Activated CD4-positive, alpha-beta T cell treated with anti-CD3 and anti-CD28 coated beads, Interleukin-2, amount 10 ng/mL, durations not matched to agents 24 days and 14 days (primary cell): ENCODE results near the gene TEAD1. TPM values are rescaled to one million over a fixed set of nuclear protein-coding genes. Genes with fewer than 3 reads are reported as not detected.

ENCODE experiments used
- DNase-seq: peaks from one replicate; pipeline ENCODE4 v3.0.0; 2022
- H3K27ac Mint-ChIP-seq: one replicate; pipeline ENCODE4 v1.8.0; 2022; ENCODE audit warnings: mild to moderate bottlenecking, mixed read lengths
- H3K27me3 Mint-ChIP-seq: one replicate; pipeline ENCODE4 v1.8.0; 2022; ENCODE audit warnings: mixed read lengths
- H3K36me3 Mint-ChIP-seq: one replicate; pipeline ENCODE4 v1.8.0; 2022; ENCODE audit warnings: low read depth, mild to moderate bottlenecking, mixed read lengths
- H3K4me1 Mint-ChIP-seq: one replicate; pipeline ENCODE4 v1.8.0; 2021; ENCODE audit warnings: mixed read lengths
- H3K4me3 Mint-ChIP-seq: one replicate; pipeline ENCODE4 v1.8.0; 2022; ENCODE audit warnings: mild to moderate bottlenecking, moderate library complexity, mixed read lengths
- H3K9me3 Mint-ChIP-seq: one replicate; pipeline ENCODE4 v1.8.0; 2021; ENCODE audit warnings: mixed read lengths
- intact Hi-C: fragments of 100-400 bp; cut with micrococcal nuclease; formaldehyde crosslinking; loops from one replicate; pipeline ENCODE4 v1.15.1; 2023
- total RNA-seq: library from RNA; stranded (reverse); gene quantifications from 2 replicates; pipeline ENCODE4 v1.2.3, GENCODE V29; 2022

Gene TEAD1
- total RNA-seq, 1 donor from 2014 or later, result 0.49 TPM

GRCh38 chr11:12684816-12685215 lies 10.6 kb downstream of the TEAD1 start:
- H3K4me1 Mint-ChIP-seq, result peaks cover 6% of the 10 kb centered on the region
- H3K4me3 Mint-ChIP-seq, result no peak overlapping the region
- no peak for DNase-seq
- no peaks in the 10 kb centered on the region for H3K36me3 Mint-ChIP-seq
- H3K27ac Mint-ChIP-seq, result no peak overlapping the region
- no peaks in the 10 kb centered on the region for H3K9me3 Mint-ChIP-seq
- H3K27me3 Mint-ChIP-seq, result peaks cover 81% of the 10 kb centered on the region
- intact Hi-C loops, result no loop called here

- no peaks in the 10 kb centered on the region for H3K36me3 Mint-ChIP-seq
- H3K27ac Mint-ChIP-seq, result no peak overlapping the region
- peaks cover 4% of the 10 kb centered on the region for H3K4me1 Mint-ChIP-seq
- peaks cover 79% of the 10 kb centered on the region for H3K27me3 Mint-ChIP-seq
- no peak overlapping the region for H3K4me3 Mint-ChIP-seq
- no peak for DNase-seq
- intact Hi-C loops, result no loop called here
- H3K9me3 Mint-ChIP-seq, result no peaks in the 10 kb centered on the region
These were observed 11.0 kb downstream of the TEAD1 start for GRCh38 chr11:12685229-12685628.

GRCh38 chr11:12686246-12687060 lies 12.2 kb downstream of the TEAD1 start:
- peaks cover 74% of the 10 kb centered on the region for H3K27me3 Mint-ChIP-seq
- no peak overlapping the region for H3K4me3 Mint-ChIP-seq
- H3K4me1 Mint-ChIP-seq, result peaks cover 2% of the 10 kb centered on the region
- H3K36me3 Mint-ChIP-seq, result no peaks in the 10 kb centered on the region
- intact Hi-C loops, result no loop called here
- no peak overlapping the region for H3K27ac Mint-ChIP-seq
- H3K9me3 Mint-ChIP-seq, result no peaks in the 10 kb centered on the region
- no peak for DNase-seq

- peaks cover 2% of the 10 kb centered on the region for H3K4me1 Mint-ChIP-seq
- H3K9me3 Mint-ChIP-seq, result no peaks in the 10 kb centered on the region
- intact Hi-C loops, result no loop called here
- no peak for DNase-seq
- peaks cover 69% of the 10 kb centered on the region for H3K27me3 Mint-ChIP-seq
- H3K4me3 Mint-ChIP-seq, result no peak overlapping the region
- H3K36me3 Mint-ChIP-seq, result no peaks in the 10 kb centered on the region
- no peak overlapping the region for H3K27ac Mint-ChIP-seq
These were observed 13.0 kb downstream of the TEAD1 start for GRCh38 chr11:12687216-12687623.

GRCh38 chr11:12687740-12688139 lies 13.5 kb downstream of the TEAD1 start:
- Mint-ChIP-seq H3K27ac (no peak overlapping the region), H3K27me3 (peaks cover 66% of the 10 kb centered on the region), H3K9me3 (no peaks in the 10 kb centered on the region), H3K4me1 (peaks cover 2% of the 10 kb centered on the region), H3K4me3 (no peak overlapping the region), H3K36me3 (no peaks in the 10 kb centered on the region)
- intact Hi-C loops, result no loop called here
- no peak for DNase-seq

- Mint-ChIP-seq H3K9me3 (no peaks in the 10 kb centered on the region), H3K4me3 (no peak overlapping the region), H3K4me1 (peaks cover 8% of the 10 kb centered on the region), H3K36me3 (no peaks in the 10 kb centered on the region), H3K27ac (no peak overlapping the region), H3K27me3 (peaks cover 68% of the 10 kb centered on the region)
- intact Hi-C loops, result no loop called here
- no peak for DNase-seq
These were observed 15.0 kb downstream of the TEAD1 start for GRCh38 chr11:12689029-12689755.

- peaks cover 8% of the 10 kb centered on the region for H3K4me1 Mint-ChIP-seq
- no peaks in the 10 kb centered on the region for H3K9me3 Mint-ChIP-seq
- H3K27me3 Mint-ChIP-seq, result peaks cover 67% of the 10 kb centered on the region
- no peak overlapping the region for H3K27ac Mint-ChIP-seq
- no peak overlapping the region for H3K4me3 Mint-ChIP-seq
- DNase-seq, result no peak
- intact Hi-C loops, result no loop called here
- no peaks in the 10 kb centered on the region for H3K36me3 Mint-ChIP-seq
These were observed 16.4 kb downstream of the TEAD1 start for GRCh38 chr11:12690663-12691062.

GRCh38 chr11:12691473-12691872 lies 17.3 kb downstream of the TEAD1 start:
- Mint-ChIP-seq H3K9me3 (no peaks in the 10 kb centered on the region), H3K36me3 (no peaks in the 10 kb centered on the region), H3K4me1 (peaks cover 8% of the 10 kb centered on the region), H3K27ac (no peak overlapping the region), H3K27me3 (peaks cover 70% of the 10 kb centered on the region), H3K4me3 (no peak overlapping the region)
- intact Hi-C loops, result no loop called here
- no peak for DNase-seq

- Mint-ChIP-seq H3K9me3 (no peaks in the 10 kb centered on the region), H3K27me3 (peaks cover 72% of the 10 kb centered on the region), H3K4me1 (peaks cover 8% of the 10 kb centered on the region), H3K36me3 (no peaks in the 10 kb centered on the region), H3K27ac (no peak overlapping the region), H3K4me3 (no peak overlapping the region)
- DNase-seq, result no peak
- intact Hi-C loops, result no loop called here
These were observed 18.2 kb downstream of the TEAD1 start for GRCh38 chr11:12692229-12693075.

- H3K9me3 Mint-ChIP-seq, result no peaks in the 10 kb centered on the region
- H3K36me3 Mint-ChIP-seq, result no peaks in the 10 kb centered on the region
- H3K27ac Mint-ChIP-seq, result no peak overlapping the region
- H3K27me3 Mint-ChIP-seq, result peaks cover 70% of the 10 kb centered on the region
- DNase-seq, result no peak
- peaks cover 9% of the 10 kb centered on the region for H3K4me1 Mint-ChIP-seq
- H3K4me3 Mint-ChIP-seq, result no peak overlapping the region
- intact Hi-C loops, result no loop called here
These were observed 18.9 kb downstream of the TEAD1 start for GRCh38 chr11:12693094-12693478.

GRCh38 chr11:12693479-12694182 lies 19.4 kb downstream of the TEAD1 start:
- no peaks in the 10 kb centered on the region for H3K36me3 Mint-ChIP-seq
- intact Hi-C loops, result no loop called here
- peaks cover 72% of the 10 kb centered on the region for H3K27me3 Mint-ChIP-seq
- peak; percentile 58 for DNase-seq
- no peaks in the 10 kb centered on the region for H3K9me3 Mint-ChIP-seq
- H3K27ac Mint-ChIP-seq, result no peak overlapping the region
- peaks cover 11% of the 10 kb centered on the region for H3K4me1 Mint-ChIP-seq
- H3K4me3 Mint-ChIP-seq, result no peak overlapping the region

GRCh38 chr11:12694183-12694531 lies 19.9 kb downstream of the TEAD1 start:
- H3K27me3 Mint-ChIP-seq, result peaks cover 70% of the 10 kb centered on the region
- intact Hi-C loops, result no loop called here
- DNase-seq, result no peak
- H3K36me3 Mint-ChIP-seq, result no peaks in the 10 kb centered on the region
- H3K4me3 Mint-ChIP-seq, result no peak overlapping the region
- H3K4me1 Mint-ChIP-seq, result peaks cover 9% of the 10 kb centered on the region
- H3K27ac Mint-ChIP-seq, result no peak overlapping the region
- H3K9me3 Mint-ChIP-seq, result no peaks in the 10 kb centered on the region

GRCh38 chr11:12695221-12695794 lies 21.1 kb downstream of the TEAD1 start:
- DNase-seq, result no peak
- Mint-ChIP-seq H3K4me3 (no peak overlapping the region), H3K27me3 (peaks cover 75% of the 10 kb centered on the region), H3K27ac (no peak overlapping the region), H3K36me3 (no peaks in the 10 kb centered on the region), H3K4me1 (peaks cover 9% of the 10 kb centered on the region), H3K9me3 (no peaks in the 10 kb centered on the region)
- intact Hi-C loops, result no loop called here
